HG03095 (cell line): Measurements from ENCODE around the gene GLP2R.

Experiments
- ATAC-seq: cut with Tn5 transposase; IDR thresholded peaks from one replicate; pipeline ENCODE4 v1.9.1; 2021; ENCODE audit warnings: moderate library complexity; ENCODE audit not compliant: unreplicated experiment

The GLP2R gene

DNA sequence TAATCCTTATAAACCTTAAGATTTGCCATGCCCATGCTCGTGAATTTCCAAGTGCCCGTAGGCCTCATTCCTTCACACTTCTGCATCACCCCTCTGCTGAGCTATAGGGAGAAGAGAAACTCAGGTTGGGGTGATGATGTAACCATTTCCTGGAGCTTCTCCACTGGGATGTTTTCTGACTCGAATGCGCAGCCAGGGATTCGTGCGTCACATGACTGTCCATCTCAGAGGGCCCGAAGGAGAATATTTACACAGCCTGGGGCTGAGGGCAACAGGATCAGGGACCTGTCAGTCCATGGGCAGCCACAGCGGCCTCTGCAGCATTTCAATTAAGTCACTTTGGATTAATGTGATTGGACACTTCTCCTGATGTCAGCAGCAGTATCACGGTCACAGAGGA lies 12.6 kb upstream of the GLP2R start:
- no peak for ATAC-seq

DNA sequence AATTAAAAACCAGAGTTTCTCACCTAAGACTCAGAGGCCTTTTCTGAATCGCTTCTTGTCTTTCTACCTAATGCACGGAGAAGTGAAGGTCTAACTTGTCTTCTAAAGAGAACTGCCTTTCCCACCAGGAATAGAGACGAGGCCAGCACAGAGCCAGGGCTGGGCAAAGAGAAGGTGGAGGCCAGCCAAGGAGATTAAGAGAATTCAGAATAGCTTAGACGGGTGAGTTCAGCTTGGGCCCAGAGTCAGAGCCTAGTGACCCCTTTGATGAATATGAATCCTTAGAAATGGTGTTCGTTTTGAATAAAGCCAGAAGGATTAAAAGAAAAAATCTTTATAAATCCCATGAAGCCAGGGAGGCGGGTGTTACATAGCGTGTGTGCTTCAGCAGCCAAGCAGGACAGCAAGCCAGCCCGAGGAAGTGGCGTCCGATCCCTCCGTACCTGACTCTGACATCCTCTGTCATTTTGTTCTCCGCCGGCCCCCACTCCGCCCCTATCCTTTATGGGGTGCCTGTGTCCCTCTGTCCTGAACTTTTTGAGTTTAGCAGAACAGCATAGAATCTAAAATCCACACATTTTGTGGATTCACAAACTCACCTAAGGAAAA lies 11.3 kb upstream of the GLP2R start:
- no peak for ATAC-seq

DNA sequence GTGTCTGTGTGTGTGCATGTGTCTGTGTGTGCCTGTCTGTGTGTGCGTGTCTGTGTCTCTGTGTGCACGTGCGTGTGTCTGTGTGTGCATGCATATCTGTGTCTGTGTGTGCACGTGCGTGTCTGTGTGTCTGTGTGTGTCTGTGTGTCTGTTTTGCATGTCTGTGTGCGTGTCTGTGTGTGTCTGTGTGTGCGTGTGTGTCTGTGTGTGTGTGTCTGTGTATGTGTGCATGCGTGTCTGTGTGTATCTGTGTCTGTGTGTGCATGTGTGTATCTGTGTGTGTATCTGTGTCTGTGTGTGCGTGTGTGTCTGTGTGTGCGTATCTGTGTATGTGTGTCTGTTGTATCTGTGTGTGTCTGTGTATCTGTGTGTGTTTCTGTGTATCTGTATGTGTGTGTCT lies 9.3 kb upstream of the GLP2R start:
- ATAC-seq, result no peak

DNA sequence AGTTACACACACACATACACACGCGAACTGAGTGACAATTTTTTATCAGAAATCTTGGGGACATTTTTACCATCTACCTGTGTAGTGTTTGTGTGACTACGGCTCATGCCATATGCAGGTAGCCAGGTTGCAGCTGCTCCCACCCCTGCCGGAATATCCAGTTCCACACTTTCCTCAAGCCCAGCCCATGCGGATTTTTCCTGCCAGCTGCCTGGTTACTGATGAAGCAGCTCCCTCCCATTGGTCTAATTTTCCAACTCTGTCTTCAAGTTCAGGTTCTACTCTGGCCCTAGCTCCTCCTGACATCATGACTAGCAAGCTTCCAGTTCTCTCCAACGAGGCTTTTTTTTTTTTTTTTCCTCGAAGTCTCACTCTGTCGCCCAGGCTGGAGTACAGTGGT lies 8.6 kb upstream of the GLP2R start:
- ATAC-seq, result no peak

DNA sequence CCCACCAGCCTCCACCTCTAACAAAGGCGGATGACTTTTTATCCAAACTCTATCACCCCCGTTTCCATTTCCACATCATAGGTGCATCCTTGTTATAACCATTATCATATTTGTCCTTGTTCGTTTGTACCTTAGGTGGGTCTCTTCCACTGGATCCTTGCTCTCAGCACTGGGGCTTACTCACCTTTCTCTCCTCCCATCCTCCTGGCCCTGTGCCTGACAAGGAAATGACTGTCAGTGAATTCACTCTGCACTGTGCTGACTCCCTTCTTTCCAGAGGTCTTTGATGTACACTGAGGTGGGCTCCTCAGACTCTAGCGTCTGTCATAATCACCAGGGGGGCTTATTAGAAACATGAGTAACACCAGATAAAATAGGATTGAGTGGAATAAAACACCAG lies 7.0 kb upstream of the GLP2R start:
- no peak for ATAC-seq

DNA sequence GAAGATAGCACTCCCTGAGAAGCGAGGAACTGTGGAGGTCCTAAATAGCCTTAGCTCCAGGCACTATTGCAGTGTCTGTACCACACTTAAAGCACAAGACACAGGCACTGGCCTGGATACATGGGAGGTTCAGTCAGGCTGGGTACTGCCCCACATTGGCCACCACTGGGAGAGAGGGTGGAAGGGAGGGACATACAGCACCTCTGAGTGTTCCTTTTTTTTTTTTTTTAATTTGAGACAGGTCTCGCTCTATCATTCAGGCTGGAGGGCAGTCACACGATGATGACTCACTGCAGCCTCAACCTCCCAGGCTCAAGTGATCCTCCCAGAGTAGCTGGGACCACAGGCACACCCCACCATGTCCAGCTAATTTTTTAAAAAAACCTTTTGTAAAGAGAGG lies 5.3 kb upstream of the GLP2R start:
- ATAC-seq, result no peak

DNA sequence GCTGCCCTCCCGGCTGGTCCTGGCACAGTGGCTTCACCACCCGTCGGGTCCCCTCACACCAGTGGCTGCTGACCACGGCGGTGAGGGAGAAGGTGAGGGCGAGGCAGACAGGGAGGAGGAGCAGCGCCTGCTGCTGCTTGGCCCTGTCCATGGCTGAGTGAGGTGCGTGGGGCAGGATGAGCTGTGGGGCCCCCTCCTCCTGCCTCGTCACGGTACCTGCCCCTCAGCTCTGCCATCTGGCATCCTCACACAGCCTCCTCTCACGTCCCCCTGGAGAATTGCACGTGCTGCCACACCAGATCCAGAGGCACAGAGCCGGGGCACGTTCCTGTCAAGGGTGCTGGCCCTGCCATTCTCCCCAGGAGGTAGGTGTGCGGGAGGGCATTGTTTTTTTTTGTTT lies 3.8 kb upstream of the GLP2R start, which contains the start of gene GSG1L2:
GSG1L2 (minus strand) TSS at position 159 of the 400 bp plus-strand sequence; CDS start at position 151, 8 bp downstream.
- ATAC-seq, result no peak

DNA sequence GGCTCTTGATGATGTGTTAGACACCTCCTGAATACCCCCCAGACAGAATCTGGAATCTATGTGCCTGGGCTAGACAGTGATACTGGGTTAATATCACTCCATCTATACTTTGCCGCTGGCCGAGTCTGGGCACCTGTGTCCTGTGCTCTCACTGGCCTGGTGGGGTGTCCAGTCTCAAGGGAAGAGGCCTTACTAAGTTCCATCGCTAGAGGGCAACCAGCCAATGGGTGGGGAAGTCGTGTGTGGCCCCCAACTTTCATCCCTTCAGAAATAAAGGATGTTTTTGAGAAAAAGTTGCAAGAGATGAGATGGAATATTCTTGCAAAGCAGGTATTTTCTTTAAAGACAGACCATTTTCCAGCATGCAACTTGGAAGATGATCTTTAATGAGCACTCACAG lies 1.6 kb upstream of the GLP2R start:
- no peak for ATAC-seq

DNA sequence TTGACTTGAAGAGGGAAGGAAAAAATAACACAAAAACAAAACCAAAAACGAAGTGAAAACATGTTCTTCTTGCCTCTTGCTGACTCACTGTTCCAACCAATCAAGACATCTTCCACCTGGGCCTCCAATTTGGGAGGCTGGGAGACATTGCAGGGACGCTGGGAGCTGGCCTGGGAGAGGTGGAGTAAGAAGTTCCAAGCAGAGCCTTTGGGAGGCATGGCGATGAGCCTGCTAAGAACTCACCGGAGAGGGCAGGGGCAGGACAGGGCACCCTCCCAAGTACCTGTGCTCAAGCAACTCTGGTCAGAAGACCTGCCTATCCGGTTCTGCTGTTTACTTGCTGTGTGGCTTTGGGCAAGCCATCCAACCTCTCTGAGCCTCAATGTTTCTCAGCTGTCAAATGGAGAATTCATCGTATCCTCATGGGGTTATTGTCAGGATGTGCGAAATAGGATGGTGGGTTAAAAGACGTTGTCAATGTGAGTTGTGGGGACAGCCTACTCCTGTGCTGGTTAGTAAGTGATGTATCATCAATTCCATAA lies 856 bp upstream of the GLP2R start:
- ATAC-seq, result no peak

DNA sequence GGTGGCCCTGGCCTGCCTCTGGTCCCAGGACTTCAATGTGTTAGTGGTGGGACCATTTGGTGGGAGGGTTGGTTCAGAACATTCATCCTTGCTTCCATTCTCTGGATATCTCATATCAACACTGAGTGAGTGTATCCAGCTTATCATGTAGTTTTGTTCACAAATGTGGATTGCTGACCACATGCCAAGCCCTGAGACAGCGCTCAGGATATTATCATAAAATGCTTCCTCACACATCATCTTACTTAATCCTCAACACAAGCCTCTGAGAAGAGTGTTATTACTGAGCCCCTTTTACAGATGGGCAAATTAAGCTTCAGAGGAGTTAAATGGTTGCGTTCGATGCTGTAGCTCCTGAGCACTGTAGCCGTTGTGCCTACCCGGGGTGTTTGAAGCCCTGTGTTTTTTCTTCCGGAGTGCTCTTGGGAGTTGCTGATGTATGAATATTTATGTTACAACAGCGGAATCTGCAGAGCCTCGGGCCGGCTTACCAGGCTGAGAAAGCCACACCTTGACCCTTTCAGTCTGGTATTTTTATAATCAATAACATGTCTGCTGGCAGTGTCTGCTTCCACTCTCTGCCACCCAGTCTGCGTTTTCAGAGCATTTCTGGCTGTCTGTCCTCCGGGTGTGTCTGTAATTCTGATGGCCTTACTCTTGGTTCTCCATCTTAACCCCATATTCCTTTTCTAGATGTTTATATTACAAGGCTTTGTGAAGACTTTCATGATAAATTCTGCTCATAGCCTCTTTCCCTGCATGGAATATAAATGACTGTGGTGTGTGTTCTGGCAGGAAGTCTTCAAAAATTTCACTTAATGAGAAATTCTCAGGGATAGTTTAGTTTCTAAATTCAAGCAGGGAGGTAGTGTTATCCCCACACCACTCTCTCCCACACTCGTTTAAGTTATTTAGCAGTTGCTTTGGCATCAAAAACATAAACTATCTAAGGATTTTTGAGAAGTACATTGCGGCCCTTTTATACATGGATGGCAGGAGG lies 2.9 kb downstream of the GLP2R start:
- ATAC-seq, result no peak

DNA sequence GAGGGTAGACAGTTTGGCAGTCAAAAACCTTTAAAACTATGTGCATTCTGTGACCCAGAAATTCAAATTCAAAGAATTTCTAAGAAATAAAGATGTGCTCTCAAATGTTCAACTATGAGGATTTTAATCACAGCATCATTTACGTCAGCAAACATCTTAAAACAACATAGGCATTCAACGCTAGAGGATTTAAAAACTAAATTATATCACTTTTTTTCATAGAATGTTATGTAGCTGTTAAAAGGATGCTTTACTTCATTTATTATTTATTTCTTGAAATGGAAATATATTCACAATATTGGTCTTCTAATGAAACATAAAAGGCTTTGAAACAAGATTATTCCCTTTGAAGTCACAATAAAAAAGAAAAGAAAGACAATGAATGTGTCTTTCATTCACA lies 3.6 kb downstream of the GLP2R start:
- no peak for ATAC-seq

DNA sequence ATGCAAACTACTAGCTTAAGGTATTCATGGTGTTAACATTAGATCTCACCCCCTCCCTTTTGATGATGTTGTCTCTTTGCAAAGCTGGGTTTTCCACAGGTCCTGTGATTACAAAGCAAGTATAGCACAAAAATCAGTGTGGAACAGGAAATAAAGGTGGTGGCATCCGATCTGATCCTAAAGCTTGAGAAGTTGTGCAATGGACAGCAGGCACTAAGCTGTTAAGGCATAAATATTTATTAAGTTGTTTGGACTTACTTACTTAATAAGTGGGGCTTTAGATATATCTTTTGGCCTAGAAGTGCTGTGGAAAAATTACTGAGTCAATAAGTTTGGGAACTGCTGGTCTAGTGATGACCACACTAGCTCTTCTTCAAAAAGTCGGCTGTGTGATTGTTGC lies 5.0 kb downstream of the GLP2R start:
- ATAC-seq, result no peak

DNA sequence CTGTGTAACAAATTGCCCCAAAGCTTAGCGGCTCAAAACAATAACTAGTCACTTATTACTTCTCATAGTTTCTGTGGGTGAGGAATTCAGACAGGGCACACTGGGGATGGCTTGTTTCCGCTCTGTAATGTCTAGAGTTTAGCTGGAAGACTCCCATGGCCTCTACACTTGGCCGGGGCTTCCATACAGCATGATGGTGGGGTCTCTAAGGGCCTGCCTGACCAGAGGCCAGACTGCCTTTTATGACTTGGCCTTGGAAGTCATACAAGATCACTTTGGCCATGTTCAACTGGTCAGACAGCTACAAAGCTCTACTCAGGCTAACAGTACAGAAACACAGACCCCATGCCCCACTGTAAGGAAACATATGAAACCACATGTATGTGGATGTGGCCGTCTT lies 8.2 kb downstream of the GLP2R start:
- no peak for ATAC-seq

DNA sequence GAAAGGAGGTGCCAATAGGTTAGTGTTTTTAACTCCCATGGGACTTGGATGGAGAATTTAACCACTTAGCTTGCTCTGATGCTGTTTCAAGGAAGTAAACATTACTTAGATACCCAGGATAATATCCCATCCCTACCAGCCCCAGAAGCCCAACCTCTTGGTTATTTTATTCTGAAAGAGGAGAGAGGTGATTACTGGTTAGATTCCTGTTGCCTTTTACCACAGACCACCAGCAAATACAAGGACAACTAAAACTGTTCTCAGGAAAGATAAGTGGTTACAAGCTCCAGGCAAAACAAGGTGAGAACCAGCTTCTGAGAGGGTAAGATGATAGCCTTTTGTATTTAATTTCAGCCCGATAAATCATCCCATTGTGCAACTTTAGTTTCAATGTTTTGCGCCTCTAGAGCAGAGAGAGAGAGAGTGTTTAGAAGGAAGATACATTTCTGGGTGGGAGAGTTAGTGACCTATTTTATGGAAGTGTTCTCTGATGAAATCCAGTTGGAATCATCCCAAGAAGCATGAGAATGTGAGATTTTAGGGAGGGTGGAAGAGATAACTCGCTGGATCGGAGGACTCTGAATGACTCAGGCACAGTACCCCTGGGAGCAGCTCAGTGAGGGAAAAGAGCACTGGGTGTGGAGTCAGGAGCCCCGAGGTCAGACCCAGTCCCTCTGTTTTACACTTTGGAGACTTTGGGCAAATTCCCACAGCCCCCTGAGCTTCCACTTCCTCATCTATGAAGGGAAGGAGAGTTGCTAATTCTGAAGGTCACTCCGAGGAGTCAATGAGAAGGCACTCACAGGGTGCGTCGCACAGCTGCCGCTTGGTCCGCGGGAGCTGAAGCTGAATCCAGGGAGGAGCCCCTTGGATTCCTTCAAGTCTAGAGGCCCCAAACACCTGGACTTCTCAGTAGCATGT lies 12.1 kb downstream of the GLP2R start:
- no peak for ATAC-seq

DNA sequence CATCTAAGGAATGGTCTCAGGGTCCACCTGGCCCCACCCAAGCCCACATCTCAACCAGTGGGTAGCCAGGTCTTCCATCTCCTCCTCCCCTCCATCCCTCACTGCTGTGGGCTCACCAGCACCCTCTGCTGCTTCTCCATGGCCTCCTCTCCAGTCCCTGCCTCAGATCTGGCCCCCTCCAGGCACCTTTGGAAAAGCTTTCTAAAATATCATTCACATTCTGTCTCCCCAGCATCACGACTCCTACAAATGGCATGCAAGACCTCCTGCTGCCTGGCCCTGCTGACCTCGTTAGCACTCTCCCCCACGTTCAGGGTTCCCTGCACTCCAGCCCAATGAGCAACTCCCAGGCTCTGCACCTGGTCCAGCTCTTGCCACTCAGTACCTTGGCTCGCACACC lies 13.7 kb downstream of the GLP2R start:
- ATAC-seq, result no peak

DNA sequence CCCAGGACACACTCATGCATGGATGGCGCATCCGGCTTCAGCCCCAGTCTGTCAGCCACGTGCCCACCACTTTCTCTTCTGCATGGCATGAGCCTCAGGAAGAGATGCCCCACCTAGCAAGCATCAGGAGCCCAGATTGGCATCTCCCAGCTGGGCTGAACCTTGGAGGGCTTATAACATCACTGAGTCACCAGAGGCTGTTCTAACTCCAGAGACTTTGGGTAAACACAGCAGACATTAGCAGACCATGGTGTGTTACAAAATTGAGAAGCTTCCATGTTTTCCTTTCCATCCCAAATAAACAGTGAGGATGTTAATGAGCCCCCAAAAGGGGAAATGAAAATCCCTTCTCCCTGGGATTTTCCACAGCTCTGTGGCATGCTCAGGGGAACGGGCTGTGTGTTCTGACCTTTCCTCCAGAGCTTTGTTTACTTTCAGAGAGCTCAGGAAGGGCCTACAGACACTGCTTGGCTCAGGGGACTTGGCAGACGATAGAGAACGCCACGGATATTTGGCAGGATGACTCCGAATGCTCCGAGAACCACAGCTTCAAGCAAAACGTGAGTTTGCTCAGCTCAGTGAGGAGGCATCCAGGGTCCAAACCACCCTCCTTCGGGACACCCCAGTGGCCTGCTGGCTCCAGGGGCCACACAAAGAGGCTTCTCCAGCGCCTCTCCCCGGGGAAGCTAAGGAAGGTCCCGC lies 16.5 kb downstream of the GLP2R start:
- no peak for ATAC-seq

DNA sequence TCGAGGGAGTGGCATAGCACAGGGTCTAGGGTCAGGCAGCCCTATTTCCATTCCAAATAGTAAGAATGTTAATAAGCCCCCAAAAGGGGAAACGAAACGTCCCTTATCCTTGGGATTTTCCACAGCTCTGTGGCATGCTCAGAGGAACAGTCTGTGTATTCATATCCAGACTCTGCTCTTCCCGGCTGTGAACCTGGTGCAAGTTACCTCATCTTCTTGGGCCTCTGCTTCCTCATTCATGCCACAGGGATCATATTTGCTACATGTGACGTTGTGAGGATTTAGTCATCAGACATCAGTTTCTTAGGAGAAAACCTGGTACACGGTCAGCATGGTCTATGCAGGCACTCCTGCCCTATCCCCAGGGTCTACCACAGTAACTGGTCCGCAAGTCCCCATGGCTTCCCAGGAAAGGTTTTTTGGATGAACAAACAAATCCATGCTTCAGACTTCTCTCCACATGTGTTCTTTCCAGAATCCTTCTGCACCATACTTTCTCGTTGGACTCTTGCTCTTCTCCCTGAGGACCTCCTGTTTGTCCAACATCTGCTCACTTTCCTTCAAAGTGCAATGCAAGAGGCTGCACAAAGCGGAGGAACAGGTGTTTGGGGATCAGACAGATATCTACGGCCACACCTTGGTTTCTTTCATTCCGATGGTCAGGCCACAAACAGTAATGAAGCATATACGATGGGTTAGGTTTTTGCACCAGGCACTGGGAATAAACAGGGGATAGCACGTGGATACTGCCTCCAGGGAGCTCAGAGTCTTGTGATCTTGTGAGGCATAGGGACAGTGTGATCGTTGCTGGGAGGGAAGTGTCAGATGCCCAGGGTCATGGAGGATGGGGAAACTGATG lies 17.7 kb downstream of the GLP2R start:
- no peak for ATAC-seq

DNA sequence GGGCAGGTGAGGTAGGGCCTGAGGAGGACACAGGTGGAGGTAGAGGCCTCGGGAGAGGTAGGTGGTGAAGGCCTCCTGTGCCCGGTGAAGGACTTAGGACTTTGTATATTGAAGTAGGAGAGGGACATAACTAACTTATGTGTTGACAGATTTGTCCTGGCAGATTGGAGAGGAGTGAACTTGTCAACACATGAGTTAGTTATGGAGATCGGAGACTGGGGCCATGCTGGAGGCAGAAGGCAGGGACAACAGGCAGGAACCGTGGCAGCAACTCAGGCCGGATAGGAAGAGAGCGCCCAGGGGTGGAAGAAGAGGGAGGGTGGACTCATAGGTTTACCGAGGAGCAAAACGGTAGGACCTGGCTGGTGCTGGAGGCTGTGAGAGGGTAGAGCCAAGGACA lies 18.4 kb downstream of the GLP2R start:
- ATAC-seq, result no peak

DNA sequence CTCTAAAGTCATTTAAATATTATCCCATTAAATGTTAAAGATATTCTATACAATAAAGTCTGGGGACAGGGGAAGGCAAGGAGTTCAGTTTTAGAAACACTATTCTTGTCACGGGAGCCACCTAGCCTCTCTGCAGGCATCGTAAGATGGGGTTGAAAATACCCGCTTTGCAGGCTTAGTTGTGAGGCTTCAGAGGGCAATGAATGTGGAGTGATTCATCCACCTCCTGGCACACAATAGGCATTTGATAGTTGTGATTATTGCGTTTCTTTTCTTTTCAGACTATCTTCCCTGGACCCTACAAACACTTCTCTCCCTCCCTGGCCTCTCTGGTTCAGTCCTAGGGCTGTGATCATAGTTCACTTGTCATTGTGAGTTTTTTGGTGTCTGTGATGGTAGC lies 19.6 kb downstream of the GLP2R start:
- no peak for ATAC-seq
